K562 (cell line): ENCODE results near the gene PCDH9. TPM values are rescaled to one million over a fixed set of nuclear protein-coding genes. Genes with fewer than 3 reads are reported as not detected.

ENCODE experiments used
- ATAC-seq: fragments of 200-7000 bp; cut with Tn5 transposase; 3 replicates; pipeline ENCODE4 v1.9.1; 2020; ENCODE audit warnings: moderate library complexity
- BruUV-seq: library from RNA; stranded (reverse); fragments of 400-500 nt; replicated peaks from 2 replicates; lab custom pipeline; 2021; lab: Mats Ljungman, UMichigan
- CTCF ChIA-PET: fragments of 300-600 bp; formaldehyde crosslinking; extraction: SDS; loops from one replicate; lab custom pipeline; 2021; ENCODE audit warnings: low intra/inter-chr PET ratio; lab: Yijun Ruan, JAX
- POLR2A ChIA-PET: fragments of 300-600, 350-650 bp; sonication (Branson Sonifier 250); formaldehyde crosslinking; extraction: SDS; loops from one replicate; lab custom pipeline; 2021; ENCODE audit warnings: antibody characterized with exemption, inconsistent platforms; lab: Yijun Ruan, JAX
- DNase-seq, 4 experiments: peaks; one replicate each; pipeline versions ENCODE4 v3.0.0 to v3.0.0-alpha.2; 2011 to 2018; ENCODE audit warnings: low spot score in 3 of 4, mixed read lengths in 3 of 4; ENCODE audit errors: extremely low read depth in 1 of 4
- FAIRE-seq: peaks from 2 replicates; lab custom pipeline; 2011; peaks lifted over from hg19 to GRCh38; lab: Jason Lieb, UNC
- H2AFZ ChIP-seq: 2 replicates; pipeline ENCODE4 v1.6.0; 2011; ENCODE audit warnings: low read depth, low read length, control low read depth, inconsistent platforms
- H3K27ac ChIP-seq: fragments of 200-600 bp; 3 replicates; pipeline ENCODE4 v1.8.0; 2011; ENCODE audit warnings: low read depth, mild to moderate bottlenecking, control low read depth, inconsistent platforms, low read length, moderate library complexity, mixed read lengths; ENCODE audit errors: extremely low read depth
- H3K27me3 ChIP-seq, 2 experiments: fragments of 300-600 bp in 1 of 2; 2 replicates in 1 of 2; 3 replicates in 1 of 2; pipeline versions ENCODE4 v1.6.0 to v1.8.0; 2011; ENCODE audit warnings: inconsistent platforms in 2 of 2, low read length in 2 of 2, mild to moderate bottlenecking in 1 of 2, mixed read lengths in 1 of 2, moderate library complexity in 1 of 2; ENCODE audit not compliant: control insufficient read depth in 2 of 2, insufficient read depth in 2 of 2
- H3K36me3 ChIP-seq: fragments of 300-600 bp; 3 replicates; pipeline ENCODE4 v1.8.0; 2011; ENCODE audit warnings: mild to moderate bottlenecking, low read length, inconsistent platforms; ENCODE audit not compliant: control insufficient read depth, insufficient read depth
- H3K4me1 ChIP-seq, 2 experiments: fragments of 200-600 bp in 1 of 2; replicated peaks in 1 of 2; 2 replicates in 1 of 2; 3 replicates in 1 of 2; pipeline versions ENCODE4 v1.5.1 to v1.8.0; 2011; ENCODE audit warnings: inconsistent platforms in 2 of 2, low read length in 2 of 2, mild to moderate bottlenecking in 1 of 2, mixed read lengths in 1 of 2, moderate library complexity in 1 of 2; ENCODE audit not compliant: control insufficient read depth in 2 of 2, insufficient read depth in 2 of 2
- H3K4me2 ChIP-seq: 2 replicates; pipeline ENCODE4 v1.6.1; 2011; ENCODE audit warnings: low read length, control low read depth, inconsistent platforms, mixed read lengths; ENCODE audit not compliant: insufficient read depth
- H3K4me3 ChIP-seq: fragments of 200-600 bp; sonication (generic), shearing (Covaris generic); 2 replicates; pipeline ENCODE4 v1.5.1; 2016; ENCODE audit warnings: control low read depth, inconsistent platforms
- H3K79me2 ChIP-seq: fragments of 200-600 bp; 3 replicates; pipeline ENCODE4 v1.8.0; 2011; ENCODE audit warnings: low read length, inconsistent platforms; ENCODE audit not compliant: control insufficient read depth, insufficient read depth
- H3K9ac ChIP-seq, 2 experiments: 2 replicates each; pipeline versions ENCODE4 v1.6.0 to v1.6.1; 2011; ENCODE audit warnings: low read depth in 2 of 2, low read length in 2 of 2, control low read depth in 1 of 2, inconsistent platforms in 1 of 2, mild to moderate bottlenecking in 1 of 2, mixed read lengths in 1 of 2; ENCODE audit not compliant: insufficient read depth in 1 of 2
- H3K9me1 ChIP-seq: one replicate; pipeline ENCODE4 v1.6.0; 2011; ENCODE audit warnings: inconsistent platforms, mild to moderate bottlenecking, low read length, moderate library complexity; ENCODE audit not compliant: control insufficient read depth, insufficient read depth
- H3K9me3 ChIP-seq: replicated peaks from 2 replicates; pipeline ENCODE4 v1.5.1; 2011; ENCODE audit warnings: low read depth, low read length, inconsistent platforms; ENCODE audit not compliant: control insufficient read depth, insufficient read depth
- H4K20me1 ChIP-seq: replicated peaks from 2 replicates; pipeline ENCODE4 v1.6.1; 2011; ENCODE audit warnings: low read length, inconsistent platforms, mixed read lengths; ENCODE audit not compliant: control insufficient read depth, insufficient read depth
- EZH2 ChIP-seq: IDR thresholded peaks from 2 replicates; pipeline ENCODE4 v1.6.1; 2012; ENCODE audit warnings: low read depth, mild to moderate bottlenecking, inconsistent platforms, low read length, borderline replicate concordance
- GATAD2B ChIP-seq: fragments of 450-650 bp; IDR thresholded peaks from 2 replicates; pipeline ENCODE4 v1.6.1; 2017; ENCODE audit warnings: mild to moderate bottlenecking, borderline replicate concordance
- HEY1 ChIP-seq: fragments of 250-450 bp; sonication (Bioruptor Pico); IDR thresholded peaks from 2 replicates; pipeline ENCODE4 v1.5.0; 2020; ENCODE audit warnings: mild to moderate bottlenecking, moderate library complexity, borderline replicate concordance
- NR1H2 ChIP-seq: sonication (generic); formaldehyde crosslinking; IDR thresholded peaks from 2 replicates; pipeline ENCODE4 v1.4.0; 2020; ENCODE audit warnings: mild to moderate bottlenecking, missing genetic modification reagents
- NR2F6 ChIP-seq: fragments of 450-650 bp; formaldehyde crosslinking; IDR thresholded peaks from 2 replicates; pipeline ENCODE4 v1.4.0; 2020; ENCODE audit warnings: mild to moderate bottlenecking
- RBM14 ChIP-seq: fragments of 200-400 bp; formaldehyde crosslinking; IDR thresholded peaks from 2 replicates; pipeline ENCODE4 v1.6.1; 2018; ENCODE audit warnings: low read depth, mild to moderate bottlenecking, low read length, moderate library complexity, borderline replicate concordance; ENCODE audit not compliant: insufficient read depth
- TEAD2 ChIP-seq: fragments of 450-650 bp; IDR thresholded peaks from 2 replicates; pipeline ENCODE4 v1.6.1; 2016; ENCODE audit warnings: missing genetic modification characterization, control low read depth, missing compliant biosample characterization
- THAP12 ChIP-seq: fragments of 250-450 bp; sonication (Bioruptor Pico); IDR thresholded peaks from 2 replicates; pipeline ENCODE4 v1.9.0; 2021; ENCODE audit warnings: mild to moderate bottlenecking, inconsistent platforms
- ZEB2 ChIP-seq: fragments of 450-650 bp; IDR thresholded peaks from 2 replicates; pipeline ENCODE4 v1.6.1; 2016
- ZNF507 ChIP-seq: conservative IDR thresholded peaks from 2 replicates; pipeline ENCODE4 v1.6.1; 2017; ENCODE audit warnings: missing genetic modification characterization, missing compliant biosample characterization
- ZNF57 ChIP-seq: fragments of 450-650 bp; formaldehyde crosslinking; IDR thresholded peaks from 2 replicates; pipeline ENCODE4 v1.4.0; 2020; ENCODE audit warnings: mild to moderate bottlenecking, moderate library complexity
- ZNF696 ChIP-seq: fragments of 250-450 bp; sonication (Bioruptor Pico); conservative IDR thresholded peaks from 2 replicates; pipeline ENCODE4 v1.4.0; 2020; ENCODE audit warnings: mild to moderate bottlenecking, moderate library complexity
- WGBS: fragments of 100-300 bp; shearing (Covaris generic); methylation state at CpG from one replicate; pipeline ENCODE4 v1.1.6; 2016; ENCODE audit warnings: low coverage, mixed read lengths; ENCODE audit not compliant: insufficient coverage; ENCODE audit errors: missing lambda C conversion rate; 5-methylcytosine and 5-hydroxymethylcytosine counted together
- in situ Hi-C: fragments of 300-500 bp; cut with MboI; formaldehyde crosslinking; loops from 4 replicates; pipeline ENCODE4 v1.15.0; 2018; ENCODE audit warnings: inconsistent platforms, mixed read lengths
- intact Hi-C: fragments of 100-400 bp; cut with micrococcal nuclease; formaldehyde crosslinking; loops from 2 replicates; pipeline ENCODE4 v1.14.2; 2022
- polyA plus RNA-seq, 8 experiments: library from polyadenylated mRNA; depleted of rRNA in 4 of 8; stranded (reverse) in 5 of 8; unstranded in 3 of 8; fragments of >200 nt; fragmentation: Nextera tagmentation in 2 of 8; fragmentation: Illumina TruSeq in 1 of 8; extraction: Ambion mirVana in 2 of 8; extraction: Trizol in 1 of 8; gene quantifications; 2 replicates each; pipeline versions ENCODE4 v1.2.1 to v1.2.3, GENCODE V29; 2011 to 2014; ENCODE audit warnings: inconsistent platforms in 1 of 8, missing spikeins in 1 of 8
- total RNA-seq, 7 experiments: library from RNA; depleted of rRNA in 6 of 7; stranded (reverse); fragments of >200 nt in 6 of 7; fragmentation: Illumina TruSeq in 2 of 7; extraction: Trizol in 2 of 7; gene quantifications; 2 replicates each; pipeline versions ENCODE4 v1.2.1 to v1.2.3, GENCODE V29; 2011 to 2021; ENCODE audit warnings: low replicate concordance in 1 of 7
- TF ChIP-seq, protein P1 (sequence below): fragments of 450-650 bp; IDR thresholded peaks from one replicate; pipeline ENCODE4 v1.6.1; 2018; ENCODE audit warnings: mild to moderate bottlenecking, moderate library complexity; ENCODE audit not compliant: partially characterized antibody
- TF ChIP-seq, protein P2 (sequence below), 2 experiments: fragments of 150-350 bp in 1 of 2; IDR thresholded peaks; 2 replicates each; pipeline ENCODE4 v1.6.1; 2012 to 2016; ENCODE audit warnings: low read depth in 2 of 2, low read length in 2 of 2, mild to moderate bottlenecking in 1 of 2, moderate library complexity in 1 of 2

Gene PCDH9
- total and polyA plus RNA-seq, 9 of the 15 experiments (the other 6 are each of a cell fraction or from before 2014, with no cell fraction given) = 1.1 to 6.7 (median 4.9) TPM

- in situ Hi-C loops = no loop called here
- H3K4me1 ChIP-seq = peaks cover 2 to 13% of the 10 kb centered on the region in 2 experiments; a peak in 3 of 5 replicates
- no TSS peak for BruUV-seq
- POLR2A ChIA-PET = interaction anchor here (0.7 kb wide), 1 partner anchor 261 kb away, joined by 3 read pairs; no protein-coding TSS in a partner anchor
- no peaks in the 10 kb centered on the region for H3K79me2 ChIP-seq
- no peak for FAIRE-seq
- WGBS = 19% methylated on average over 12 of the region's 12 CpGs
- H2AFZ ChIP-seq = no peak overlapping the region
- CTCF ChIA-PET = no interaction called here
- H3K9me3 ChIP-seq = no peaks in the 10 kb centered on the region
- H3K9me1 ChIP-seq = no peaks in the 10 kb centered on the region
- H3K9ac ChIP-seq = no peak overlapping the region
- no peak overlapping the region for H3K4me3 ChIP-seq
- H3K4me2 ChIP-seq = no peak overlapping the region
- H3K36me3 ChIP-seq = no peaks in the 10 kb centered on the region
- TF ChIP-seq GATAD2B (no peak), THAP12 (CRISPR knock-in tag) (no peak), ZEB2 (no peak), RBM14 (no peak), EZH2 (no peak), ZNF57 (no peak), NR2F6 (CRISPR knock-in tag) (no peak), TEAD2 (tag) (no peak), ZNF696 (no peak), HEY1 (CRISPR knock-in tag) (no peak), ZNF507 (tag) (no peak), NR1H2 (no peak)
- TF ChIP-seq, protein P1, sequence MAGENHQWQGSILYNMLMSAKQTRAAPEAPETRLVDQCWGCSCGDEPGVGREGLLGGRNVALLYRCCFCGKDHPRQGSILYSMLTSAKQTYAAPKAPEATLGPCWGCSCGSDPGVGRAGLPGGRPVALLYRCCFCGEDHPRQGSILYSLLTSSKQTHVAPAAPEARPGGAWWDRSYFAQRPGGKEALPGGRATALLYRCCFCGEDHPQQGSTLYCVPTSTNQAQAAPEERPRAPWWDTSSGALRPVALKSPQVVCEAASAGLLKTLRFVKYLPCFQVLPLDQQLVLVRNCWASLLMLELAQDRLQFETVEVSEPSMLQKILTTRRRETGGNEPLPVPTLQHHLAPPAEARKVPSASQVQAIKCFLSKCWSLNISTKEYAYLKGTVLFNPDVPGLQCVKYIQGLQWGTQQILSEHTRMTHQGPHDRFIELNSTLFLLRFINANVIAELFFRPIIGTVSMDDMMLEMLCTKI = no peak
- TF ChIP-seq, protein P2, sequence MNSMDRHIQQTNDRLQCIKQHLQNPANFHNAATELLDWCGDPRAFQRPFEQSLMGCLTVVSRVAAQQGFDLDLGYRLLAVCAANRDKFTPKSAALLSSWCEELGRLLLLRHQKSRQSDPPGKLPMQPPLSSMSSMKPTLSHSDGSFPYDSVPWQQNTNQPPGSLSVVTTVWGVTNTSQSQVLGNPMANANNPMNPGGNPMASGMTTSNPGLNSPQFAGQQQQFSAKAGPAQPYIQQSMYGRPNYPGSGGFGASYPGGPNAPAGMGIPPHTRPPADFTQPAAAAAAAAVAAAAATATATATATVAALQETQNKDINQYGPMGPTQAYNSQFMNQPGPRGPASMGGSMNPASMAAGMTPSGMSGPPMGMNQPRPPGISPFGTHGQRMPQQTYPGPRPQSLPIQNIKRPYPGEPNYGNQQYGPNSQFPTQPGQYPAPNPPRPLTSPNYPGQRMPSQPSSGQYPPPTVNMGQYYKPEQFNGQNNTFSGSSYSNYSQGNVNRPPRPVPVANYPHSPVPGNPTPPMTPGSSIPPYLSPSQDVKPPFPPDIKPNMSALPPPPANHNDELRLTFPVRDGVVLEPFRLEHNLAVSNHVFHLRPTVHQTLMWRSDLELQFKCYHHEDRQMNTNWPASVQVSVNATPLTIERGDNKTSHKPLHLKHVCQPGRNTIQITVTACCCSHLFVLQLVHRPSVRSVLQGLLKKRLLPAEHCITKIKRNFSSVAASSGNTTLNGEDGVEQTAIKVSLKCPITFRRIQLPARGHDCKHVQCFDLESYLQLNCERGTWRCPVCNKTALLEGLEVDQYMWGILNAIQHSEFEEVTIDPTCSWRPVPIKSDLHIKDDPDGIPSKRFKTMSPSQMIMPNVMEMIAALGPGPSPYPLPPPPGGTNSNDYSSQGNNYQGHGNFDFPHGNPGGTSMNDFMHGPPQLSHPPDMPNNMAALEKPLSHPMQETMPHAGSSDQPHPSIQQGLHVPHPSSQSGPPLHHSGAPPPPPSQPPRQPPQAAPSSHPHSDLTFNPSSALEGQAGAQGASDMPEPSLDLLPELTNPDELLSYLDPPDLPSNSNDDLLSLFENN (IDR thresholded peaks at IDR 0.05; ENCODE audit: low read depth in 2 of 2, low read length in 2 of 2) = no peak
- TF ChIP-seq, all 486 proteins: peak for 0
- no peaks in the 10 kb centered on the region for H4K20me1 ChIP-seq
- H3K27me3 ChIP-seq = no peaks in the 10 kb centered on the region
- DNase-seq = no peak
- no peak for ATAC-seq
- H3K27ac ChIP-seq = no peak overlapping the region
- intact Hi-C loops = loop anchor here (10.0 kb wide), 1 partner anchor 733 kb away; no protein-coding TSS in a partner anchor
Measured at GRCh38 chr13:67227131-67227983, 2.8 kb downstream of the PCDH9 start.
